ENCODE measurements around the gene PTPN21.

PTPN21 gene
- total RNA-seq: 0.49 to 5.1 (median 0.93) reads per million in 17 experiments

DNA sequence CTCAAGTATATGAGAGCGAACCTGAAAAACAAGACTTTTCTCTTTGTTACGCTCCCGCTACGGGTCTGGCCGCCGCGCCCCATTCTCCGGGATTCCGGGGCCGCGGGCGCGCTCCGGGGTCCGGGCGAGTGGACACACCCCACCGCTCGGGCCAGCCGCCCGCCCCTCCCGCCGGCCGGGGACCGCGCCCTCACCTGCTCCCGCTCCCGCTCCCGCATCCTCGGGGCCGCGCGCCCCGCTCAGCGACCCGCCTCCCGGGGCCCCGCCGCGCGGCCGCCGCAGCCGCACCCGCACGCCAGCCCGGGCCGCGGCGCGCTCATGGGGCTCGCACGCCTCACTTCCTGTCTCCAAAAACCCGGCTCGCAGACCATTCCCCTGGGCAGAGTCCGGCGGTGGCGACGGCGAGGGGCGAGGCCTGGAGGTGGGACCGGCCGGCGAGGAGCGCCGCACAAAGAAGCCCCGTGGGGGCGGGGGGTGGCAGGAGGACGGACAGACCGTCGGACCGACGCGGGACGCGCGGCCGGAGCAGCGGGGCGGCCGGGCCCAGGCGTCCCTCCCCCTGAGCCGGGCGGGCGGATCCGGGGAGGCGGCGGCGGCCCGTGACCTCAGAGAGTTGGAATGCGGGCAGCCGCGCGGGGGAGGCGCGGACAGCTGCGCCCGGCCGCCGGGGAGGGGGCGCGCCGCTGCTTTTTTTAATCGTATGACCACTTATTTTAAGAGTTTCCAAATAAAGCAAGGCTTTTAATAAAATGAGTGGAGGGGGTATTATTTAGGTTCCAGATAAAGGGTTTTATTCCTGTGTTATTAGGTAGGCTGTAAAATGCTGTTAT, at the start of gene PTPN21:
Gene PTPN21, minus strand, starts transcription at position 551 of the 830 bp plus-strand sequence. CDS start 4,590 bp downstream, outside the sequence.
- DNase-seq: peak; percentile 32 to 73 (median 47)

DNA sequence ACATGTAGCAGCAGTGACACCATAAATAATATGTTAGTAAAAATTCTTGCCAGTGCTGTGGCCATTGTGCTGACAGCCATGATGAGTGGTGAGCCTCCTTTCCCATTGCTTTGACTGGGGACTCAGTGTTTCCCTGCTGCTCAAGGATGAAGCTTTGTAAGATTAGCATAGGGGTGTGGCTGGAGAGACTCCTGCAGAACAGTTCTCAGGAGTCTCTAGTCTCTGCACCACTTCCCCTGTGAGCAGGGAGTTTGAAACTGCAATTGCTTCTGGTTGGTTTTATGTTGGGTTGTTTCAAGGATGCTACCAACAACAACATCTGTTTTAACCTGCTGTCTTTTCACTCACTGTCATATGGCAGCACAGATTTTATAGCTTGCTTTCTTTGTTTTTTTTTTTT, 49.4 kb upstream of the PTPN21 start:
- no peak for DNase-seq

DNA sequence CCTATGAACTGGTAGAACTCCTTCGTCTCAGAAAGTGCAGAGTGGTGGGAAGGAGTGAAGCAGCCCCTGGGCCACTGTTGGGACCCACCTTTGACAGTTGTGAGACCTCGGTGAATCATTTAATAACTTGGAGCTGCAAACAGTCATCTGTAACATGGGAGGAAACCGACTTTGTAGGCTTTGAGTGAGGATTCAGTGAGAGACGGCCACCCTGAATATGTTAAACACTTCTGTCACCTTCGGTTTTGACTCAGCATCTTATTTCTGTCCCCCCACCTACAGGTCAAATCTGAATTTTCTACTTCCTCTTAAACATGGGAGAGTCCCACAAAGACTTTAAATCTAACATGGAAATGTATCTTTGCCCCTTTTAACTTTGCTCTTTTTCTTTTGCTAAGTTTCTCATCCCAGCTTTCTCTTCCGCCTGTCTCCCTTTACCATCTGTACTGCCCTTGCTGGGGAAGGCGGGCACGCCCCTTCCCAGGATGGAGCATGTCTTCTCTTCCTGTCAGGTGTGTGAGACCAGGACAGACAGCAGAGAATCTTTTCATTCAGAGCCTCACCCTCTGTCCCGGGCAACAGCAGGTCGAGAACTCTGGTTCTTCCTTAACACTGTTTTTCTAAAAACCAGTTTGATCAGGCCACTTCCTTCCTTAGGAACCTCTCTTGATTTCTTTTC, 45.1 kb upstream of the PTPN21 start:
- no peak for DNase-seq

DNA sequence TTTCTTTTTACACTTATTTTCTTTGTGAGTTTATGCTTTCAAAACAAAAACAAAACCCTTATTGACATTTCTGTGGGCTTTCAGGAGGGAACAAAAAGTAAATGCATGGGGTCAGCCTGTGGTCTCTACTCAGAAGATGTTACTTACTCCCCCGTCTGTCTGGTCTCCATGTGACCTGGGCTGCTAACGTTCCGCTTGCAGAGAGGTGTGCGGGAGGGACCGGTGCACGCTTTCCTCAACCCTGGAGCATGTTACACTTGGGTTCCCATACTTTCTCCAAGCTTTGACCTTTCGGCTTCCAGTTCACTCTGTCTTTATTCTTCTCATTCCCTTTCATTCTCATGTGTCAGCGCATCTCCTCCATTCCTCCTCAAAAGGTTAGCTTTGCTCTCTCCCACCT, 44.5 kb upstream of the PTPN21 start:
- no peak for DNase-seq

DNA sequence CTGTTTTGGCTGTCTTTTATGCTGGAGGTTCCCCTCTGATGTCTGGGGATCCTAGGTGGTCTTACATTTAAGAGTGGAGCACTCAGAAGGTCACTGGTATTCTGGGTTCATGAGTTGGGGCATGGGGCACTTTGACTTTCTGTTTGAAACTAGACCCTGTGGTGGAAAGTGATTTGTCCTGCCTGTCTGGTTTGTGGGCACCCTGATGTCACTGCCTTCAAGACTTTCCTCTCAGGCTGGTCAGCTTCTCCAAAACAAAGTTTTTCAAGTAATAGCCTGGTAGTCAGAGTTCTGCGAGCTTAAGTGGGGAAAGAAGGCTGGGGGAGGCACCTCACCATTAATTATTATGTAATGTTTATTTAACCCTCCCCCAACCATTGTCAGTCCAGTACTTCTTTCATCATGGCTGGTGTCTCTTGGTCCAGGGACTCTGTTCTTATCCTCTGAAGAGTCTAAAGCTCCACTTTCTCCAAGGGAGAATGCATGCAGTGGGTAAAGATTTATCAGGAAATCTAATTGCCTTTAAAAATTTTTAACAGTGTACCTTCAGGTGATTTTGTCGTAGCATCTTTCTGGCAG, 43.4 kb upstream of the PTPN21 start:
- no peak for DNase-seq

DNA sequence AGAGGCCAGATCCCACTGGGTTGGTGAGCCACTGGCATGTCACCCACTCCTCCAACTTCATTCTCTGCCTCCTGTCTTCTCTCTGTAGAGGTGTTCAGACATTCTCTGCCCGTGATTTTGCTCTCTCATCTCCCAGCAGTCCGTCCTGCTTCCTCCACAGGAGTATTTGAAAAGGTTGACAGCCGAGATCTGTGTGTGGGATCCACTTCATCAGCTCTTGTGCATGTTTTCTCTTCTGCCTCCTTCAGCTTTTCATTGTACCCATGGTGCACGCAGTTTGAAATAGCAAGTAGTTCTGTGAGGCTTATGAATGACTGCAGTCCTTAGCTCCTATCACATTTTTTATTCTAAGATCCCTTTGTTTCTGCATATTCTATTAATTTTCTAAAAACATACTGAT, 42.8 kb upstream of the PTPN21 start:
- DNase-seq: no peak

DNA sequence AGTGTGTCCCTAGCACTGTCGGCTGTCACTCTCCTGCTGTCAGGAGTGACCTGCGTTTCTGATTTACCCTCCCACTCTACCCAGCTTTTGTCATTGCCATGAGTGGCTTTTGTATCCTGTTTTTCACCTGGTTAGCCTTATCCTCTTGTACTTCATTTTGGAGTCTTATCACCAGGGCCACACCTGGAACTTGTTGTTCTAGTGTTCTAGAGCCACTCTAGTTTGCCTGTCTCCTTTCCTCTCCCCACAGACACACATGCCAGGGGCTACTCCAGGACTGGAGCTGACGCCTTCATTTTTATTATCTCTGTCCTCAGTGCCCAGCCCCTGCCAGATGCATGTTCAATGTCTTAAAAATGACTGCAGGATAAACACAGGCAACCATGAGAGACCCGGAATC, 42.2 kb upstream of the PTPN21 start:
- DNase-seq: no peak

DNA sequence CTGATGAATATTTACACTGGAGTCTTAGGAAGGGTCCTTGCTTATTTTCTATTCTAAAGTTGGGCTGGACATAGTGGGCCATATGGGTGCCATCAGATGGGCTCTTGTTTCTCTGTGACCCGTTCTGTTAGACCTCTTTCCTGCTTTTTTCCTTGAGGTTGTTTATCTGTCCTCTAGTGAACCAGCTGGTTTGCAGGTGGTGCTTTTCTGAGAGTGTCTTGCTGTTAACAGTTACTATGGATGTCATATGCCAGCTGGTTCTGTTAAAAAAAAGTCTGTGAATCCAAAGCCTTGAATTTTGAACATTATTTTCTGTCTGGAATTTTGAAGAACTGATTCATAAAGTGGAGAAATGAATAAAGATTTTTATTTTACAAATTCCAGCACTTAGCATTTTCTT, 37.2 kb upstream of the PTPN21 start:
- DNase-seq: no peak

DNA sequence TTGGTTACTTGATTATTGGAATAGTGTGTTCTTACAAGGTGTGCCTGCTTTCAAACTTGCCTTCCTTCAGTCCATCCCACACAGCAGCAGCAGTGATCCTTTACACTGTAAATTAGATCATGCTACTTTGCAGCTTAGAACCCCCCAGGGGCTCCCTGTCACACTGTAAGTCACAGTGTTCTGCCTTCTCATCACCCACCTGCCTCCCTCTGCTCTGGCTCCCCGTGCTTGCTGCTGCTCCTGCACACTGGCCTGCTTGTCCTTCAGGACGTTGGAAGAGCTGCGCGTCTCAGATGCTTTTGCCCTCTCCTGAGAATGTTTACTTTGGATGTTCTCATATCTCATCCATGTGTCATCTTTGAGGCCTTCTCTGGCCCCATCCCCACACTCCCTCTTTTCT, 35.4 kb upstream of the PTPN21 start:
- no peak for DNase-seq

DNA sequence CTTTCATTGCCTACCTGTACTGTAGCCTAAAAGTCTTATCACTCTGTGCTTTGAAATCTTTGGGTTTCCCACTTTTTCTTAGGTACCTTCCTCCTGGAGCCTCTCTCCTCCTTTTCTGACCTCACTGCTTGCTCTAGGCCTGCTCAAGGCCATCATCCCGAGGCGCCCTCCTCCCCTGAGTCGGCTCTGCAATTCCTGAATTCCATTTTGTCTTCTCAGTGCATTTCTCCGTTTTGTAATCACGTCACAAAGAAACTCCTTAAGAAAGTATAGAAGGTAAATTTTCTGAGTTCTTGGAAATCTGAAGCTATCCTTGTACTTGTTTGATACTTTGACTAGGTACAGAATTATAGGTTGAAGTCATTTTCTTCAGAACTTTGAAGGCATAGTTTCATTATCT, 33.3 kb upstream of the PTPN21 start:
- no peak for DNase-seq

DNA sequence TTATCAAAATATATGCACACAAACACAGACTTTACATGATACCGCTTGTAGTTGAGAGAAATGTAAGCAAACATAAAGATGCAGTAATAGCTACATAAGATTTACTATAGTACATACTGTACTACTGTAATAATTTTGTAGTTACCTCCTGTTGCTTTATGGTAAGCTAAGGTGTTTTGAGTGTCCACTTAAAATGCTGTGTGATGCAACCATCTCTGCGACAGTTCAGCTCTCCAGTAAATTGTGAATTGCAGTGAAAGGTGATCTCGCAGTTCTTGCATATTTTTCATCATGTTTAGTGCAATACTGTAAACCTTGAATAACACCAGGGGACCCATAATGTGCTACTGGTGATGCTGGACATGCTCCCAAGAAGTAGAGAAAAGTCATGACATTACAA, 29.6 kb upstream of the PTPN21 start:
- no peak for DNase-seq

DNA sequence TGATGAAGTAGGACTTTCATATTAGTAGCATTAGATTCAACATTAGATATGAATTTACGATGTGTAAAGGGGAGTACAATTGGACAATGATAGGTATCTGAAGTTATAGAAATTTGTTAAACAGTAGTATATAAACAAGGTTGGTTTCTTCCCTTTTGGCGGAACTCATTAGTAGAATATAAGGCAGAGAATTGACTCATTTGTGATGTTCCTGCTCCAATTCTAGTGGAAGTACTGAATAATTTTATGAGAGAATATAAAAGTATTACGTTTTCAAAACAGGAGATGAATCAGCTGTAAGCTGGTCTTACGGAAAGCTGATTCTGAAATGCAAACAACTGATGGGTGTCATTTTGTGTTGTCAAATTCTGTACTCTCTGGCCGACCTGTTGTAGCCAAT, 21.4 kb upstream of the PTPN21 start:
- no peak for DNase-seq

DNA sequence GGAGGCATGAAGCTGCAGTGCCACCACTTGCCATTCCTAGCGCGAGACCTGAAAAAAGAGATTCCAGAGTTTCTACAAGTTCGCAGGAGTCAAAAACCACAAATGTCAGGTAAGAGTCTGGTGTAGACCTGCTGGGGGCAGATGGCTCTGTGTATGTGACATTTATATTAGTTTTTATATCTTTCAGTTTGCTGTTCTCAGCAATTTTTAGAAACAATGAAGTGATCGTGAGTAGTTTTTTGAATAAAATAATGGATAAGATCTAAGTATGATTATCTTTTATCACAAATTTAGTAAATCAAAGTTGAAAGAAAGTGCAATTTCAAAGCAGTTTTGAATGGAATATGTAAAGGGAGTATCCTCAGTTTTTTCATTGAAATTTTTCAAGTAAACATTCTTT, 17.3 kb upstream of the PTPN21 start:
- DNase-seq: no peak

DNA sequence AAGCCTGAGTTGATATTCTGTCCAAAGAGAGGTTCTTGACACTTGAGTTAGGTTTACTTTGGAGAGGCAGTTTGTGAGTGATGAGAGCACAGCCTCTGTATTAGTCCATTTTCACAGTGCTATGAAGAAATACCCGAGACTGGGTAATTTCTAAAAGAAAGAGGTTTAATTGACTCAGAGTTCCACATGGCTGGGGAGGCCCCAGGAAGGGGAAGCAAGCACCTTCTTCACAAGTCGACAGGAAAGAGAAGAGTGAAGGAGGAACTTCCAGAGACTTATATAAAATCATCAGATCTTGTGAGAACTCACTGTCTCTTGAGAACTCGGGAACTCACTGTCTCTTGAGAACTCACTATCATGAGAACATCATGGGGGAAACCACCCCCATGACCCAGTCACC, 13.4 kb upstream of the PTPN21 start:
- peak in 1 of 4 experiments; percentile 8 for DNase-seq

DNA sequence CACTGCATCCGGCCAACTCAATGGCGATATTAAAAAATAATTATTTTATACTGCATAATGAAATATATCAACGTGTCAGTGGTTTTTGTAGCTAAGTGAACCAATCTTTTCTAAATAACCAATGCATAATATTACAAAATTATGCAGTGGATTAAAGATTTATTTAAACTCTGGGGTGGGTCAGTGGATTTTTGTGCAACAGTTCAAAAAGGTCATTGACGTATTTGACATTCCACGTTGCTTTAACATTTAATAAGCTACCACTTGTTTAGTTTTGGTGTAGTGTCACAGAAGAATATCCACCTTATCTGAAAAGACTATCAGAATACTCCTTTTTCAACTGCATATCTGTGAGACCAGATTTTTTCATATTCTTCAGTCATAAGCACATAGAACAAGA, 10.6 kb upstream of the PTPN21 start:
- no peak for DNase-seq

DNA sequence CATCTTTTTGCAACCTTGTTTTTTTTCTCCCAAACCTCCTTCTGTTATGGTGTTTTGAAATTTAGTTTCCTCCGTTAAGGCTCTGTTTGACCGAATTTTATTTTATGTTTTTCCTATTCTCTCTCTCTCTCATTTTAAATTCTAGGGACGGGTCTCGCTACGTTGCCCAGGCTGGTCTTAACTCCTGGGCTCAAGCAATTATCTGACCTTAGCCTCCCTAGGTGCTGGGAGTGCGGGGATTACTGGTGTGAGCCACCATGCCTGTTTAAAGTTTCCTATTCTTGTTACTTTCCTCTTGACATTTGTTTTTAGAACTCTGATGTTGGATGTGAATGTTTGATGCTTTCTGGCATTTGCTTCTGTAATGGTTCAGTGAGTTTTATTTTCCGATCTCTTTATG, 9.0 kb upstream of the PTPN21 start:
- no peak for DNase-seq

DNA sequence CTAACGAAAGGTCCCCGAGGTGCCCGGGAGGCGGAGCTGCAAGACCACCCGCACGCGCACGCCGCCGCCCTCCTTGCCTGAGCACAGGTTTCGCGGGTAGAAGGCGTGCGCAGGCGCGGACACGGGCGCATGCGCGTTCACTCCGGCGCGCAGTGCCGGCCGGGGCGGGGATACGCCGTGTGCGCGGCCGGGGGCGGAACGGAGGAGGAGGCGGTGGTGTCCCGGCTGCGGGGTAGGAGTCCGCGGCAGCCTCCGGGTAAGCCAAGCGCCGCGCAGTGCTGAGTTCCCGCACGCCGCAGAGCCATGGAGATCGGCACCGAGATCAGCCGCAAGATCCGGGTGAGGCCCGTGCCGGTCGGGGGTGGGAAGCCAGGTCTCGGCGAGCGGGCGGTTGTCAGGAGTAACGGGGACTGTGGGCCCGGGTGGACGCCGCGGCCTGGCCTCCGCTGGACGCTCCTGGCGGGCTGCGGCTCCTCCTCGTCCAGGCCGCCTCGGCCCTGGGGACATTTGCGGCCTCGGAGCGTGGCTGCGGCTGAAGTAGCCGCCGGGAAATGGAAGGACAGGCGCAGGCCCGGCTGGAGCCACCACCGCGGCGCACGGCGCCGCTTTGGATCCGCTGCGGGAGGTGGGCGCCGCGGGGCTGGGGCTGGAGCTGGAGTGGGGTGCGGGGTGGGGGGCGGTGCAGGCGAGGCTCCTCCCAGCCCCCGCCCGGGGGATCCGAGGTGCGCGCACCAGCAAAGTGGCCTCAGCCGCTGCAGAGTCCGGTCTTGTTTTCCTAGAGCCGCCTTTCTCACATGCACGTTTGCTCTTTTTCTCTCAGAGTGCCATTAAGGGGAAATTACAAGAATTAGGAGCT, 8.3 kb upstream of the PTPN21 start, which contains the start of gene ZC3H14:
Gene ZC3H14, plus strand, starts transcription at position 207 of the 856 bp plus-strand sequence. Its CDS starts 97 bp downstream, at position 304.
- DNase-seq: peak; percentile 89 to 97 (median 94)

DNA sequence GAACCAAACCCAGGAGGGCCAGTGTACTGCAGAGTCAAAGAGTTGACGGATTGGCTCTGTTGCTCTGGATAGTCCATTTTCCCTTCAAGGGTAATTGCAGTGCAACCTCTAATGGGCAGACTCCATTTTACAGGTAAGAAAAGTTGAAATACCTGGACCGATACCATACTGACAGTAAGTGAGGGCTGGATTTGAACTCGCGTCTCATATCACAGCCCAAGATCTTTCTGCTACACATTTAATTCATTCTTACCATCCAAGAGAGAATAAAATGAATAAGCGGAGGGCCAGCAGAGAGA, 7.7 kb upstream of the PTPN21 start:
- DNase-seq: no peak

DNA sequence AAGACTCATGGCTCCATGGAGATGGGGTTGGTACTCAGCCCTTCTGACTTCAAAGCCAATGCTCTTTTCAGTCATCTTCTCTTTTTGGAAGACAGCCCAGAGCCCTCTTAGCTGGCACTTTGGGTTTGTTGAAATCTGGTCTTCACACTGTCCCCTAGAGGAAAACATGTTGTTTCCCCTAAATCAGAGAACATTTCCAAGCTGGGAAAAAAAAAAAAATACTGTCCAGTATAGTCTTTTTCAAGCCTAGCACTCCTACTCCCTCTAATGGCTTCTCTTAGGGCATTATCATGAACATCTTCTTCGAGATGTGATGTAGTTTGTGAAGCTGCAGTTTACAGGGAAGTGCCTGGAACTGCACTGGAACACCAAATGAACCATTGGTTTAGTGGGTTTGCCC, 5.0 kb upstream of the PTPN21 start:
- peak in 3 of 4 experiments; percentile 8 to 39 (median 33) for DNase-seq

DNA sequence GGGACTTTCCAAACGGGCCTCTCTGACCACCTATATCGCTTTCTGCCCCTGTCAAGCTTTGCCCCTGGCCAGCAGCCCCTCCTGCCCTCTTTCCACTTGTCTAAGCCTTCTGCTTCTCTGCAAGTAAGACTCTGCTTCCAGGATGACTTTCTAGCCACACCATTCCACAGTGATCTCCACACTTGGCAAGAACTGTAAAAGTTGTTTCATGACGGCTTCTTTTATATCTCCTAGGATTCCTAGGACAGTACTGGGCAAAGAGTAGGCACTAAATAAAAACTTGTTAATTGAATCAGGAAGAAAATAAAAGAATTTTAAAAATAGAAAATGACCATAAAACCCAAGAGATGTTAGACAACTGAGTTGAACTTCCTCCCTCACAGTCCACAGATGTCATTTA, 1.8 kb upstream of the PTPN21 start:
- DNase-seq: no peak

DNA sequence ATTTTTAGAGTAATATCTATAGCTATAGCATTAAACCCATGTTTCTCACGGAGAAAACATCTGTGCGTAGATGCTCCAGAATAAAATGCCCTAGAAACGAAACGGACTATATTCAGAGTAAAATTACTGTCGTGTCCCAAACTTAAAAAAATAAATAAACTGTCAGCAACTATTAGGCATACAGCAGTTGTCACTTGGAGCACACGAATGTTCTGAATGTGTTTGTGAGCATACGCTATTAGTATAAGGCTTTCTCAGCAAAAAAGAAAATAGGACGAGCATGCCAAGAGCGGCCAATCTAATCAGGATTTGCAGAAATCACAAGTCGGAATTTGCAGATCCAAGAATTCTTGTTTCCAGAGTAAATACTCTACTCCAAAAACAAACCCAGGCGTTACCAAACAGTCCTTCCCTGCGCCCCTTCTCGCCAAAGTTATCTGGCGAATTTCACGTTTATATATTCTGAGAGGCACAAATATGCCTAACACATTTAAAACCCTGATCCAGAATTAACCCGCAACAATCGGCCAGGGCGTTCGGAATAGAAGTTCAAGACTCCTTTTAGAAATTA, 836 bp downstream of the PTPN21 start:
- peak in 1 of 4 experiments; percentile 8 for DNase-seq

DNA sequence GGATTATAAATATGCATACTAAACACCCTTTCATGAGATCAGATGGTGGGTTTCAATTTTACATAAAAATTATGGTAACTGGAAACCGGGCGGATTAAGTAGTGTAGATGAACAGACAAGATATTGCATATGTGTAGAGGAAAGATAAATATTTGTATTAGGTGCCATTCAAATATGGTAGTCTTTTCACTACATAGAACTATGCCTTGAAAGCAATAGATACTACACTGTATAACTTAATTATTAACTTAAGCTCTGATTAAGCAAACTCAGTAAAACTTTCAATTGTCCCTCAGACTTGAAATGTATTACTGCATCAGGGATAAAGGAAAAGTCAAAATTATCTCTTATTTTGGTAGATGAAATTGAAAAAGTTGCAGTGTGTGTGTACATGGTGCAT, 1.9 kb downstream of the PTPN21 start:
- no peak for DNase-seq

Data from suppressor macrophage (primary cell).